HEK293 (cell line): ENCODE measurements around the gene EXOSC5.

ENCODE experiments used
- CTCF ChIA-PET: fragments of 350-600 bp; formaldehyde crosslinking; extraction: SDS; loops from one replicate; lab custom pipeline; 2021; ENCODE audit warnings: antibody characterized with exemption; lab: Yijun Ruan, JAX
- POLR2A ChIA-PET: fragments of 300-600 bp; formaldehyde crosslinking; extraction: SDS; loops from one replicate; lab custom pipeline; 2020; ENCODE audit warnings: antibody characterized with exemption, inconsistent platforms; lab: Yijun Ruan, JAX
- H3K27ac ChIP-seq: fragments of 200-500 bp; sonication (Bioruptor generic); 2 replicates; pipeline ENCODE4 v1.5.1; 2014; ENCODE audit warnings: low read depth, low read length, control low read depth, inconsistent platforms; ENCODE audit errors: extremely low read depth
- H3K36me3 ChIP-seq, 2 experiments: fragments of 200-500 bp in 1 of 2; sonication (Bioruptor generic) in 1 of 2; 1 replicate in 1 of 2; 2 replicates in 1 of 2; pipeline ENCODE4 v1.5.1; 2014 to 2017; ENCODE audit warnings: inconsistent platforms in 2 of 2, low read length in 2 of 2; ENCODE audit not compliant: control insufficient read depth in 2 of 2, insufficient read depth in 1 of 2
- H3K4me1 ChIP-seq: fragments of 200-500 bp; sonication (Bioruptor generic); 2 replicates; pipeline ENCODE4 v1.5.1; 2014; ENCODE audit warnings: mild to moderate bottlenecking, low read length, inconsistent platforms; ENCODE audit not compliant: control insufficient read depth, insufficient read depth
- H3K4me3 ChIP-seq: 2 replicates; pipeline ENCODE4 v1.5.1; 2011; ENCODE audit warnings: low read depth, mild to moderate bottlenecking, control low read depth, low read length, moderate library complexity
- H3K9me3 ChIP-seq: fragments of 200-500 bp; sonication (Bioruptor generic); 2 replicates; pipeline ENCODE4 v1.5.1; 2014; ENCODE audit warnings: low read depth, low read length, inconsistent platforms; ENCODE audit not compliant: control insufficient read depth, insufficient read depth
- CTCF ChIP-seq: fragments of 450-650 bp; formaldehyde crosslinking; IDR thresholded peaks from 2 replicates; pipeline ENCODE4 v1.5.1; 2016; ENCODE audit warnings: missing biosample characterization, missing genetic modification characterization
- KLF17 ChIP-seq: fragments of 450-650 bp; formaldehyde crosslinking; IDR thresholded peaks from 2 replicates; pipeline ENCODE4 v1.5.1; 2016; ENCODE audit warnings: missing biosample characterization, missing genetic modification characterization
- RBAK ChIP-seq: fragments of 450-650 bp; formaldehyde crosslinking; IDR thresholded peaks from 2 replicates; pipeline ENCODE4 v1.5.1; 2016; ENCODE audit warnings: missing biosample characterization, missing genetic modification characterization
- SALL2 ChIP-seq: fragments of 450-650 bp; formaldehyde crosslinking; IDR thresholded peaks from 2 replicates; pipeline ENCODE4 v1.5.0; 2017; ENCODE audit warnings: missing biosample characterization, mild to moderate bottlenecking, missing genetic modification characterization, borderline replicate concordance
- TCF7L2 ChIP-seq: IDR thresholded peaks from 2 replicates; pipeline ENCODE4 v1.6.1; 2011; ENCODE audit warnings: low read depth, mild to moderate bottlenecking, inconsistent platforms, low read length, moderate library complexity, borderline replicate concordance
- TSHZ1 ChIP-seq: fragments of 450-650 bp; formaldehyde crosslinking; IDR thresholded peaks from 2 replicates; pipeline ENCODE4 v1.5.1; 2016; ENCODE audit warnings: missing biosample characterization, missing genetic modification characterization, borderline replicate concordance
- ZFP69B ChIP-seq: fragments of 450-650 bp; formaldehyde crosslinking; IDR thresholded peaks from 2 replicates; pipeline ENCODE4 v1.5.1; 2016; ENCODE audit warnings: missing biosample characterization, missing genetic modification characterization
- ZNF19 ChIP-seq: fragments of 450-650 bp; formaldehyde crosslinking; IDR thresholded peaks from 2 replicates; pipeline ENCODE4; 2016; ENCODE audit warnings: missing biosample characterization, missing genetic modification characterization, low read depth
- ZNF274 ChIP-seq, 2 experiments: fragments of 200-500 bp in 1 of 2; fragments of 450-650 bp in 1 of 2; sonication (Bioruptor generic) in 1 of 2; formaldehyde crosslinking in 1 of 2; IDR thresholded peaks; 2 replicates each; pipeline versions ENCODE4 v1.5.1 to v1.6.1; 2014 to 2016; ENCODE audit warnings: borderline replicate concordance in 1 of 2, inconsistent platforms in 1 of 2, low read length in 1 of 2, missing biosample characterization in 1 of 2, missing genetic modification characterization in 1 of 2
- ZNF449 ChIP-seq: fragments of 450-650 bp; formaldehyde crosslinking; IDR thresholded peaks from 2 replicates; pipeline ENCODE4 v1.5.1; 2017; ENCODE audit warnings: missing biosample characterization, mild to moderate bottlenecking, missing genetic modification characterization, moderate library complexity

Gene EXOSC5

GRCh38 chr19:41421314-41421713 lies 24.2 kb upstream of the EXOSC5 start (continued):
- no peak for TF ChIP-seq TSHZ1
- TF ChIP-seq TCF7L2 = no peak
- no peak for TF ChIP-seq SALL2
- TF ChIP-seq ZFP69B (tag by site-specific recombination) = no peak

GRCh38 chr19:41420101-41420880 lies 23.1 kb upstream of the EXOSC5 start:
- Histone ChIP-seq H3K9me3 (no peaks in the 10 kb centered on the region), H3K4me3 (no peak overlapping the region), H3K27ac (no peak overlapping the region), H3K36me3 (peaks cover 33 to 54% of the 10 kb centered on the region in 2 experiments), H3K4me1 (no peaks in the 10 kb centered on the region)
- TF ChIP-seq ZNF274 (IDR thresholded peaks at IDR 0.05; ENCODE audit: low read length) (no peak), ZNF274 (tag by site-specific recombination; IDR thresholded peaks at IDR 0.05; ENCODE audit: borderline replicate concordance) (no peak), ZNF19 (tag by site-specific recombination) (no peak), CTCF (tag by site-specific recombination) (no peak), ZNF449 (tag by site-specific recombination) (no peak)
- ChIA-PET CTCF (interaction anchor here (0.5 to 1.3 kb wide), 2 partner anchors 9 to 143 kb away, joined by 3 to 5 read pairs; no protein-coding TSS in a partner anchor), POLR2A (interaction anchor here (0.7 kb wide), 2 partner anchors 9 to 15 kb away, joined by 3 to 4 read pairs; no protein-coding TSS in a partner anchor)

GRCh38 chr19:41416194-41416674 lies 19.1 kb upstream of the EXOSC5 start:
- no peaks in the 10 kb centered on the region for H3K9me3 ChIP-seq
- H3K36me3 ChIP-seq = peaks cover 37 to 49% of the 10 kb centered on the region in 2 experiments
- no peaks in the 10 kb centered on the region for H3K4me1 ChIP-seq
- ChIA-PET POLR2A (no interaction called here), CTCF (no interaction called here)
- H3K4me3 ChIP-seq = no peak overlapping the region
- no peak overlapping the region for H3K27ac ChIP-seq
- TF ChIP-seq RBAK (tag by site-specific recombination) (no peak), KLF17 (peak; percentile 43; the same call in 1 of the 2 replicates)
- TF ChIP-seq, all 188 proteins: peak for 1
